Endothelial cell of umbilical vein (primary cell): Measurements from ENCODE around the gene HOXD3. TPM values are rescaled to one million over a fixed set of nuclear protein-coding genes. Genes with fewer than 3 reads are reported as not detected.

Source experiments
- BruUV-seq: library from RNA; stranded (reverse); fragments of 400-500 nt; replicated peaks from 2 replicates; lab custom pipeline; 2021; lab: Mats Ljungman, UMichigan
- CTCF ChIA-PET: fragments of 300-600, 350-600 bp; sonication (Branson Sonifier 250); formaldehyde crosslinking; loops from one replicate; lab custom pipeline; 2021; ENCODE audit warnings: antibody characterized with exemption, inconsistent platforms; lab: Charles Lee
- POLR2A ChIA-PET: fragments of 300-600, 350-600 bp; sonication (Branson Sonifier 250); formaldehyde crosslinking; loops from one replicate; lab custom pipeline; 2021; ENCODE audit warnings: antibody characterized with exemption, inconsistent platforms; lab: Charles Lee
- DNase-seq: peaks from one replicate; pipeline ENCODE4 v3.0.0-alpha.2; 2011; ENCODE audit warnings: low read depth, low spot score
- FAIRE-seq: peaks from 2 replicates; lab custom pipeline; 2011; peaks lifted over from hg19 to GRCh38; lab: Jason Lieb, UNC
- H2AFZ ChIP-seq: 2 replicates; pipeline ENCODE4 v1.6.0; 2012; ENCODE audit warnings: low read depth, low read length, control low read depth, inconsistent platforms
- H3K27ac ChIP-seq: 2 replicates; pipeline ENCODE4 v1.5.1; 2011; ENCODE audit warnings: low read depth, mild to moderate bottlenecking, control low read depth, low read length, moderate library complexity; ENCODE audit not compliant: insufficient read depth
- H3K27me3 ChIP-seq, 2 experiments: 2 replicates each; pipeline versions ENCODE4 v1.6.0 to v1.6.1; 2011; ENCODE audit warnings: low read length in 2 of 2, mixed read lengths in 1 of 2; ENCODE audit not compliant: control insufficient read depth in 2 of 2, insufficient read depth in 2 of 2
- H3K36me3 ChIP-seq, 2 experiments: 2 replicates in 1 of 2; 3 replicates in 1 of 2; pipeline ENCODE4 v1.5.1; 2011; ENCODE audit warnings: low read length in 2 of 2, mild to moderate bottlenecking in 1 of 2, moderate library complexity in 1 of 2; ENCODE audit not compliant: control insufficient read depth in 2 of 2, insufficient read depth in 2 of 2; ENCODE audit errors: extremely low read depth in 1 of 2
- H3K4me1 ChIP-seq: 3 replicates; pipeline ENCODE4 v1.5.1; 2011; ENCODE audit warnings: mild to moderate bottlenecking, low read length; ENCODE audit not compliant: control insufficient read depth, insufficient read depth; ENCODE audit errors: extremely low read depth
- H3K4me2 ChIP-seq: 2 replicates; pipeline ENCODE4 v1.6.1; 2011; ENCODE audit warnings: low read length, control low read depth, mixed read lengths; ENCODE audit not compliant: insufficient read depth
- H3K4me3 ChIP-seq, 3 experiments: fragments of 200-600 bp in 1 of 3; sonication (generic), shearing (Covaris generic) in 1 of 3; replicated peaks in 1 of 3; 2 replicates each; pipeline ENCODE4 v1.5.1; 2011 to 2016; ENCODE audit warnings: control low read depth in 3 of 3, low read length in 3 of 3, mild to moderate bottlenecking in 2 of 3, inconsistent platforms in 1 of 3, low read depth in 1 of 3, moderate library complexity in 1 of 3; ENCODE audit not compliant: insufficient read depth in 1 of 3
- H3K79me2 ChIP-seq: 2 replicates; pipeline ENCODE4 v1.6.0; 2012; ENCODE audit warnings: low read length, inconsistent platforms; ENCODE audit not compliant: control insufficient read depth, insufficient read depth
- H3K9ac ChIP-seq: replicated peaks from 2 replicates; pipeline ENCODE3; 2011; ENCODE audit warnings: low read length, control low read depth; ENCODE audit not compliant: insufficient read depth; ENCODE audit errors: extremely low read depth
- H3K9me1 ChIP-seq: replicated peaks from 3 replicates; pipeline ENCODE4 v1.6.0; 2011; ENCODE audit warnings: mild to moderate bottlenecking, low read length; ENCODE audit not compliant: control insufficient read depth, insufficient read depth; ENCODE audit errors: extremely low read depth
- H3K9me3 ChIP-seq: replicated peaks from 2 replicates; pipeline ENCODE4 v1.5.1; 2012; ENCODE audit warnings: low read length, inconsistent platforms; ENCODE audit not compliant: control insufficient read depth, insufficient read depth
- H4K20me1 ChIP-seq: replicated peaks from 2 replicates; pipeline ENCODE3; 2011; ENCODE audit warnings: mild to moderate bottlenecking, low read length; ENCODE audit not compliant: control insufficient read depth, insufficient read depth; ENCODE audit errors: extremely low read depth
- CTCF ChIP-seq, 2 donors: IDR thresholded peaks; 1 replicate in 1 of 2; 2 replicates in 1 of 2; pipeline ENCODE4 v1.5.1; 2011; ENCODE audit warnings: low read length in 2 of 2, mild to moderate bottlenecking in 2 of 2, moderate library complexity in 2 of 2, control low read depth in 1 of 2, inconsistent platforms in 1 of 2, low read depth in 1 of 2; ENCODE audit not compliant: insufficient read depth in 1 of 2; ENCODE audit errors: extremely low read depth in 1 of 2
- EZH2 ChIP-seq: IDR thresholded peaks from 2 replicates; pipeline ENCODE4 v1.6.1; 2012; ENCODE audit warnings: borderline replicate concordance, low read depth, mild to moderate bottlenecking, moderate library complexity, low read length, inconsistent platforms; ENCODE audit not compliant: severe bottlenecking
- FOS ChIP-seq: IDR thresholded peaks from 2 replicates; pipeline ENCODE4 v1.6.1; 2011; ENCODE audit warnings: mild to moderate bottlenecking, low read length, moderate library complexity, borderline replicate concordance; ENCODE audit not compliant: insufficient read depth
- GATA2 ChIP-seq: IDR thresholded peaks from 2 replicates; pipeline ENCODE4 v1.7.0; 2011; ENCODE audit warnings: low read depth, mild to moderate bottlenecking, moderate library complexity, mixed read lengths, low read length; ENCODE audit not compliant: insufficient read length, insufficient read depth
- JUN ChIP-seq: IDR thresholded peaks from 2 replicates; pipeline ENCODE4 v1.6.1; 2011; ENCODE audit warnings: borderline replicate concordance, low read depth; ENCODE audit not compliant: insufficient read length, insufficient read depth
- MAX ChIP-seq: IDR thresholded peaks from 2 replicates; pipeline ENCODE4 v1.6.1; 2011; ENCODE audit not compliant: insufficient read depth, insufficient read length
- MYC ChIP-seq: IDR thresholded peaks from one replicate; pipeline ENCODE4 v1.6.1; 2011; ENCODE audit warnings: mild to moderate bottlenecking, low read depth, low read length
- POLR2A ChIP-seq: IDR thresholded peaks from 2 replicates; pipeline ENCODE4 v1.6.1; 2012; ENCODE audit warnings: low read depth, mild to moderate bottlenecking, control low read depth, low read length
- POLR2AphosphoS5 ChIP-seq: IDR thresholded peaks from 2 replicates; pipeline ENCODE4 v1.6.1; 2012; ENCODE audit warnings: low read depth, mild to moderate bottlenecking, control low read depth, low read length, moderate library complexity; ENCODE audit not compliant: insufficient read depth
- dilution Hi-C: fragments of 300-500 bp; cut with MboI; formaldehyde crosslinking; loops from one replicate; pipeline ENCODE4 v1.15.0; 2019; ENCODE audit warnings: low sequenced_read_pairs; ENCODE audit not compliant: extremely low pct_ligation_motif_present
- intact Hi-C: fragments of 100-400 bp; cut with micrococcal nuclease; formaldehyde crosslinking; loops from one replicate; pipeline ENCODE4 v1.10.0; 2022
- polyA plus RNA-seq, 4 experiments: library from polyadenylated mRNA; depleted of rRNA in 3 of 4; stranded (reverse) in 3 of 4; unstranded in 1 of 4; fragments of >200 nt; gene quantifications; 2 replicates each; pipeline versions ENCODE4 v1.2.1 to v1.2.3, GENCODE V29; 2011 to 2012; ENCODE audit warnings: missing spikeins in 1 of 4
- total RNA-seq: library from RNA; stranded (reverse); gene quantifications from 2 replicates; pipeline ENCODE4 v1.2.3, GENCODE V29; 2021

The HOXD3 gene
- total and polyA plus RNA-seq, 2 donors (not counting 3 experiments of a cell fraction or from before 2014, with no cell fraction given) = 2.9 to 20.9 TPM

- intact Hi-C loops (no loop called here), dilution Hi-C loops (no loop called here)
- ChIA-PET POLR2A (no interaction called here), CTCF (interaction anchor here (0.7 to 1.5 kb wide), 2 partner anchors 14 to 252 kb away, joined by 3 to 6 read pairs; partner anchors contain the start of gene HOXD1)
- DNase-seq (no peak), FAIRE-seq (no peak)
- no peaks in the 10 kb centered on the region for H3K79me2 ChIP-seq
- no peak overlapping the region for H3K27ac ChIP-seq
- no peak overlapping the region for H3K4me2 ChIP-seq
- H3K9me1 ChIP-seq = no peaks in the 10 kb centered on the region
- H3K9me3 ChIP-seq = no peaks in the 10 kb centered on the region
- H3K36me3 ChIP-seq = no peaks in the 10 kb centered on the region
- no TSS peak for BruUV-seq
- H3K4me3 ChIP-seq = no peak overlapping the region
- H3K9ac ChIP-seq = no peak overlapping the region
- no peak for TF ChIP-seq GATA2
- no peaks in the 10 kb centered on the region for H3K4me1 ChIP-seq
- no peaks in the 10 kb centered on the region for H3K27me3 ChIP-seq
- H4K20me1 ChIP-seq = no peaks in the 10 kb centered on the region
- H2AFZ ChIP-seq = no peak overlapping the region
Observed at GRCh38 chr2:176202491-176202890, 45.4 kb downstream of the HOXD3 start.

GRCh38 chr2:176205126-176205525, 48.0 kb downstream of the HOXD3 start:
- H3K36me3 ChIP-seq = no peaks in the 10 kb centered on the region
- no peaks in the 10 kb centered on the region for H3K9me1 ChIP-seq
- no TSS peak for BruUV-seq
- no peak overlapping the region for H3K4me3 ChIP-seq
- no peaks in the 10 kb centered on the region for H4K20me1 ChIP-seq
- H3K27me3 ChIP-seq = no peaks in the 10 kb centered on the region
- no peaks in the 10 kb centered on the region for H3K4me1 ChIP-seq
- CTCF ChIA-PET = no interaction called here
- dilution Hi-C loops = no loop called here
- TF ChIP-seq POLR2A (no peak), EZH2 (no peak), CTCF (IDR thresholded peaks at IDR 0.05; ENCODE audit: extremely low read depth in 1 of 2, insufficient read depth in 1 of 2, low read depth in 1 of 2, low read length in 2 of 2) (no peak), FOS (no peak), MYC (no peak), MAX (no peak), POLR2AphosphoS5 (no peak), GATA2 (no peak), JUN (no peak)
- POLR2A ChIA-PET = no interaction called here
- H3K27ac ChIP-seq = no peak overlapping the region
- H3K9me3 ChIP-seq = no peaks in the 10 kb centered on the region
- H3K4me2 ChIP-seq = no peak overlapping the region
- FAIRE-seq = no peak
- no peak overlapping the region for H3K9ac ChIP-seq
- no peaks in the 10 kb centered on the region for H3K79me2 ChIP-seq
- no peak for DNase-seq
- intact Hi-C loops = no loop called here
- H2AFZ ChIP-seq = no peak overlapping the region
